ENCODE results near the gene MYLK3.

DNA sequence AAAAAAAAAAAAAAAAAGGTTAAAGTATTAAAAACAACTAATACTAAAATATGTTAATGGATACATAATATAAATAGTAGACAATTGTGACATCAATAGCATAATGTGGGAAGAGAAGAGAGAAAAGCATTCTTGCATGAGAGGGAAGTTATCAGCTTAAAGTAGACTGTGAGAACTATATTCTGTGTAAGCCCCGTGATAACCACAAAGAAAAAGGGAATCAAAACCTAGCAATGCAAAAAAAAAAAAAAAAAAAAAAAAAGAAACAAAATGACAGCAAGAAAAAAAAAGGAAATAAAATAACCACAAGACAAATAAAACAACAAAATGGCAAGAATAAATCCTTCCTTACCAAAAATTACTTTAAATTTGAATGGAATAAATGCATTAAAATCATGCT lies 39.8 kb upstream of the MYLK3 start:
- TF ChIP-seq EP300 (IDR thresholded peaks at IDR 0.05), result no peak
- TF ChIP-seq CTCF (IDR thresholded peaks at IDR 0.05), result no peak
